Activated T-helper 1 cell treated with Interleukin-2 at 50 U/mL for 16 hours (primary cell): ENCODE data around the gene CYP2A7.
"Not testable (repeated sequence)": the region's sequence is repeated elsewhere in the genome, so short reads cannot be mapped to it uniquely, and the experiment has no call there.

ENCODE experiments used
- DNase-seq: peaks from one replicate; pipeline ENCODE4 v3.0.0-alpha.2; 2020; ENCODE audit warnings: low read depth

The CYP2A7 gene

DNA sequence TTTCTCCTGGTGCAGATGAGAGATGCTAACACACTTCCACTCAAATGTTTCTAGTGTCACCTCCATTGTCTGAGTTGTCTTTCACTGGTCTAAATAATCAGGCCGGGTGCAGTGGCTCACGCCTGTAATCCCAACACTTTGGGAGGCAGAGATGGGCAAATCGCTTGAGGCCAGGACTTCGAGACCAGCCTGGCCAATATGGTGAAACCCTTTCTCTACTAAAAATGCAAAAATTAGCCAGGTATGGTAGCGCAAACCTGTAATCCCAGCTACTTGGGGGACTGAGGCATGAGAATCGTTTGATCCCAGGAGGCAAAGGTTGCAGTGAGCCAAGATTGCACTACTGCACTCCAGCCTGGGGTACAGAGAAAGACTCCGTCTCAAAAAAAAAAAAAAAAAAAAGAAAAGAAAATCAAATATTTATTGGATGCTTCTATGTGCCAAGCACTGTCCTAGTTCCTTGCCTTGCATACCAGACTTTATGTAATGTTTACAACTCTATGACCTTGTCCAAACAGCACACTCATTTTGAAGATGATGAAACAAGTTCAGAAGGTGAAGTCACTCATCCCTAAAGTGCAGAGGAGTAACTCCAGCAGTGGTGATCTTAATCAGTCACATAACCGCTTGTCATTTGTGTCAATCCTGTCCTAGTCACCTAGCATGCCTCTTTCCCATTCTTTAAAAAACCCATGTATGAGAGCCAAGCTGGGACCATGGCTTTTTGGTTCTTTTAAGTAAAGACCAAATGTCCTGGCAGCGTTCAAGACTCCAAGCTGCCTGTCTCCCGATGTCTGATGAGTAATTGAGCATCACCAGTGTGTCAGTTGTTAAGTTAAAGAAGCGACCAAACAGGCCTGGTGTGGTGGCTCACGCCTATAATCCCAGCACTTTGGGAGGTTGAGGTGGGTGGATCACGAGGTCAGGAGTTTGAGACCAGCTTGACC, 15.1 kb upstream of the CYP2A7 start:
- not testable (repeated sequence) for DNase-seq

DNA sequence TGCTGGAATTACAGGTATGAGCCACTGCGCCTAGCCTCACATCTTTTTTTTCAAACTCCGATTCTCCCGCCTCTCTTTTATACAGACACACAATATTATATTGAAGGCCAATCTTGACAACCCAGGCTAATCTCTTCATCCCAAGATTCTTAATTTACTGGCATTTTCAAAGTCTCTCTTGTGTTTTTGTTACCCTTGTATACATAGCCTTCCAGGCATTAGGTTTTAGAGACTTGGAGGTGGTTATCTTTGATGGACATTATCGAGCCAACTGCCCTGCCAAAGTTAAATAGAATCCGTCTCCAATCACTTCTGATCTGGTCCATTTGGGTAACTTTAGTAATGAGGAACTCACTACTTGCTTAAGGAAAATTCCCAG, 14.4 kb upstream of the CYP2A7 start:
- no peak for DNase-seq

DNA sequence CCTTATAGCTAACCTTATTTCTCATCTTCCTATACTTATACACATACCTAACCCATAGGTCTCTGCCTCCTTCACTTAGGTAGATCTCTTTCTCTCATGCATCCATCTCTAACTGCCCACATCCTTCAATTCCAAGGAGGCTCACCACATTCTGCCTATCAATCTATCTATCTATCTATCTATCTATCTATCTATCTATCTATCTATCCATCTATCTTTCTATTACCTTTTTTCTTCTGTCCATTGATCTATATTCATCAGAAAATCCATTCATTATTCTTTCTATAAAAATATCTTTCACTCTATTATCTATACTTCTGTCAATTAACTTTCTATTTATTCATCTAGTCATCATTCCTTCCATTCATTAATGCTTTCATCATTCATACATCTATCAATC, 11.1 kb upstream of the CYP2A7 start:
- no peak for DNase-seq

DNA sequence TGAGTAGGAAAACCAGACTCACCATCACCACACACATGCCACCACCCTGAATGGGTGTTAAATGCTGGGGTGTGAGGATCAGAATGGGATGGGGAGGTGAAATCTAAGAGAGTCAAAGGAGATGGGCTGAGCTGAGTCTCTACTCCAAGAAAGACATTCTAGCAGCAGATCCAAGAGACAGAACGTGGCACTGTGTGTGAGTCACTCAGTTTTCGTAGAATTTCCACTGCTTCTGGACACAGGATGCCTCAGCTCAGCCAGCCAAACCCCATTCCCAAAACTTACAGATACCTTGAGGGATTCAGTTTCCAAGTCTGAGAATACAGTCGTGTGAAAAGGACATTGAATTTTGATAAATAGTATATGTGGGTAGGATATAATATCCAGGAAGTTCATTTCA, 7.3 kb upstream of the CYP2A7 start:
- no peak for DNase-seq

DNA sequence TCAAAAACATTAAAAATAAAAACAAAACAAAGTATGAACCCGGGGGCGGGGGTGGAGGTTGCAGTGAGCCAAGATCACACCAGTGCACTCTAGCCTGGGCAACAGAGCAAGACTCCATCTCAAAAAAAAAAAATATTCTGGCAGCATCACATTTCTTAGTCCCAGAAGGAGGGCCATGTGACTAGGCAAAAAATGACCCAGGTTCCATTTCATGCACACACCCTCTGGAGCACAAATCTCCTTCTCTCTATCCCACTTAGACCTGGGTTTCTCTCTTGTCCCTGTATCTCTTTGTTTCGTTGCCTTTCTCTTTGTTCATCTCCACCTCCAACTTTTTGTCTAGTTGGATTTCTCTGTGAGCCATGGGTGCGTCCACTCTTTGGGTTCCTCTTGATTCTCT, 6.2 kb upstream of the CYP2A7 start:
- DNase-seq: no peak

DNA sequence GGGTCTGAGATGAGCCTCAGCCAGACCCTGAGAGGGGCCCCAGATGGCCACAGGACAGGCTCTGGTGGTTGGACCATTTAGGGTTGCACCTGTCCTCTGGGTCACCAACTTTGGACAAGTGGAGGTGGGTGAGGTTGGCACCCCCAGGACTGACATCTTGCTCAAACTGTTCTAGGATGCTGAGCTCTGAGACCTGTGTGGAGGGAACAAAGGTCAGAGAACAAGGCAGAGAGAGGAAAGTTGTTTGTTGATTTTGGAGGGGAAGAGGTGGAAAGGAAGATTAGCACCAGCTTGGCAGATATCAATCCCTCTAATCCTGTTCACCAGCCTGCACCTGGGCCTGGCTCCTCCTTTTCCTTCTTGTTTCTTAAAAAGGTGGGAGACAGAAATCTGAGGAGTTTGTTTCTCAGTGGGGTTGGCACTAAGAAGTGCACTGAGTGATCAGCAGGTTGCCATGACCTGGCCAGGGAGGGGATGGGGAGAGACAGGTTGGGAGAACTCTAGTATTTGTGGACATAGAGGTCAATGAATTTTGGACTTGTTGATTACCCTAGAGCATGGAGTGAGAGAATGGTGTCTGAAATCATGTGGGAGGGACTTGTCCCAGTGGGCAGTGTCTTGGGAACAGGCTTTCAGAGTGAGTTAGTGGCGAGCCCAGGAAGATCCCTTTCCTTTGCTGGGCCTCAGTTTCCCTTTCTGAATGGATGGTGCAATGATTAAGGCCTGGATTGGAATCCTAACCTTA, 2.3 kb upstream of the CYP2A7 start:
- not testable (repeated sequence) for DNase-seq

DNA sequence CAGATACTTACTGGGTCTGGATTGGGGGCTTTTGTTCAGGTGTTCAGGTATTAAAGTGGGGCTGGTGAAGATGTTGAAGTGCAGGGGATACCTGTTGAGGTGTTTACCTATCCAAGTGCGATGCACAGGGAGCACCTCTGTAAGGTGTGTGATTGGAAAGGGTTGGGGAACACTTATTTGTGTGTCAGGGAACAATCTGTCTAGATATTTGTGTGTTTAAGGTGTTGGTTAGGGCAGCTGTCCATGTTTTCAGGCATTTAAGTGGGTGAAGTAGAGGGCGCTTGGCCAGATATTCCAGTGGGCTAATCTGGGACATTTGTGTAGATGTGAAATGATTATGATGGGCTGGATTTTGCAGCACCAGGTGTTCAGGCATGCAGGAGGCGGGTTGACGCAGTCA, 2.7 kb downstream of the CYP2A7 start:
- not testable (repeated sequence) for DNase-seq

DNA sequence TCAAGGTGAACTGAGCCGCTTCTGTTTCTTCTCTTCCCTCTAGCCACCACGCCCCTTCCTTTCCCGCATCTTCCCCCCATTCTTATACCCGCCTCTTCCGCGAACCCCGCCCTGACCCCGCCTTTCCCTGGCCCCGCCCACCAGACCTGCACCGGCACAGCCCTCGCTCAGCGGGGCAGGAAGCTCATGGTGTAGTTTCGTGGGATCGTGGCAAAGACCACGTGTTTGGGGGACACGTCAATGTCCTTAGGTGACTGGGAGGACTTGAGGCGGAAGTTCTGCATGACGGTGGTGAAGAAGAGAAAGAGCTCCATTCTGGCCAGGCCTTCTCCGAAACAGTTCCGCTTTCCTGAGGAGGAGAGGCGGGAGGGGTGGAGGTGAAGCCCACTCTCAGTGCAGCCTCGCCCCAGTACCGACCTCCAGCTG, 6.5 kb downstream of the CYP2A7 start:
- peak; percentile 62 for DNase-seq

DNA sequence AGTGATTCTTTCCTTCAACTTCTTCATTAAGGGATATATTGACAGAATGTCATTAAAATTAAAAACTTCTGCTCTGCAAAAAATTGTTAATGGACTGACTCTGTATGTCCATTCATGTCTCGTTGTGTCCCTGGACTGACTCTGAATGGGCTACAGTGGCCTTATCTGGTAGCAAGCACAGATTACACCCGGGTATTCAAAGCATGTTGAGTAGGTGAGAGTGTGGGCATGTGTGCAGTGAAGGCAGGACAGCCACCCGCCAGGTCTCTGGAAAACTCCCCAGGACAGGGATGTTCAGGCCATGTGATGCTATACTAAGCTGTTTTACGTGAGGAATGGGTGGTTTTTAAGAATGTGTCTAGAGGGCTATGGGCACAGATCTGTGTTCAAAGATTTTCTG, 7.2 kb downstream of the CYP2A7 start:
- not testable (repeated sequence) for DNase-seq

DNA sequence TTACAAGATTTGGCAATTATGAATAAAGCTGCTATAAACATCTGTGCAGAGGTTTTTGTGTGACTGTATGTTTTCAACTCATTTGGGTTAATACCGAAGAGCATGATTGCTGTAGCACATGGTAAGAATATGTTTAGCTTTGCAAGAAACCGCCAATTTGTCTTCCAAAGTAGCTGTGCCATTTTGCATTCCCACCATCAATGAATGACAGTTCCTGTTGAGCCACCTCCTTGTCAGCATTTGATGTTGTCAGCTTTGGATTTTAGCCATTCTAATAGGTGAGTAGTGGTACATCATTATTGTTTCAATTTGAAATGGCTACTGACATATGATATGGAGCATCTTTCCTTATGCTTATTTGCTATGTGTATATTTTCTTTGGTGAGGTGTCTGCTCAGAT, 8.2 kb downstream of the CYP2A7 start:
- not testable (repeated sequence) for DNase-seq

DNA sequence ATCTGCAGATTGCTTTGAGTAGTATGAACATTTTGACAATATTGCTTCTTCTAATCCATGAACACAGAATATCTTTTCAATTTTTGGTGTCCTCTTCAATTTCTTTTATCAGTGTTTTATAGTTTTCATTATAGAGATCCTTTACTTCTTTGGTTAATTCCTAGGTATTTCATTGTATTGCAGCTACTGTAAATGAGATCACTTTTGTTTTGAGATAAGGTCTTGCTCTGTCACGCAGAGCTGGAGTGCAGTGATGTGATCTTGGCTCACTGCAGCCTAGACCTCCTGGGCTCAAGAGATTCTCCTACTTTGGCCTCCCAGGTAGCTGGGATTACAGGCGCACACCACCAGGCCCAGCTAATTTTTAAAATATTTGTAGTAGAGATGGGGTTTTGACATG, 9.8 kb downstream of the CYP2A7 start:
- DNase-seq: no peak

DNA sequence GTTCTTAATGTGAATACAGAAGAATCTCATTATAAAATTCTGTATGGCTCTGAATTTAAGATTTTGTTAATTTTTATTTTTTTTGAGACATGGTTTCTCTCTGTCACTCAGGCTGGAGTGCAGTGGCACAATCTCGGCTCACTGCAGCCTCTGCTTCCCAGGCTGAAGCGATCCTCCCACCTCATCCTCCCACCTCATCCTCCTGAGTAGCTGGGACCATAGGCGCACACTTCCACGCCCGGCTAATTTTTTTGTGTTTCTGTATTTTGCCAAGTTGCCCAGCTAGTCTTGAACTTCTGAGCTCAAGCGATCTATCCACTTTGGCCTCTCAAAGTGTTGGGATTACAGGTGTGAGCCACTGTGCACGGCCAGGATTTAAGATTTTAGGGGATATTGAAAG, 14.3 kb downstream of the CYP2A7 start:
- no peak for DNase-seq

DNA sequence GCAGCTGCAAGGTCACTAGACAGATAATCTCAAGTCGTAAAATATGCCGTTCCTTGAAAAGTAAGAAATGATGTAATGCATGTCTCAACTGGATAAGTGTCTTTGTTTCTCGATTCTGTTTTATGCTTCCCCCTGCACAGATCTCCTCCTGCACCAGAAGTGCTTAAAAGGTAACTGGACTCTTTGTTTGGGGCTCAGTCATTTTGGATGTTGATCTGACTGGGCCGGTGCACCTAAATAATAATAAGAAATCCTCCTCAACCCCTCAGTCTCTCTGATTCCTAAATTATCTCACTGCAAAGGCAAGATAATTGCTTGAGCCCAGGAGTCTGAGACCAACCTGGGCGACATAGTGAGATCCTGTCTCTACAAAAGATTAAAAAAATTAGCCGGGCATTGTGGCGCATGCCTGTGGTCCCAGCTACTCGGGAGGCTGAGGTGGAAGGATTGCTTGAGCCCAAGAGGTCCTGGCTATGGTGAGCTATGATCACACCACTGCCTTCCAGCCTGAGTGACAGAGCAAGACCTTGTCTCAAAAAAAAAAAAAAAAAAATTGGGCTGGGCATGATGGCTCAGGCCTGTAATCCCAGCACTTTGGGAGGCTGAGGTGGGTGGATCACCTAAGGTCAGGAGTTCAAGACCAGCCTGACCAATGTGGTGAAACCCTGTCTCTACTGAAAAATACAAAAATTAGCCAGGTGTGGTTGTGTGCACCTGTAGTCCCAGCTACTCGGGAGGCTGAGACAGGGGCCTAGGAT, 17.1 kb downstream of the CYP2A7 start:
- DNase-seq: not testable (repeated sequence)

DNA sequence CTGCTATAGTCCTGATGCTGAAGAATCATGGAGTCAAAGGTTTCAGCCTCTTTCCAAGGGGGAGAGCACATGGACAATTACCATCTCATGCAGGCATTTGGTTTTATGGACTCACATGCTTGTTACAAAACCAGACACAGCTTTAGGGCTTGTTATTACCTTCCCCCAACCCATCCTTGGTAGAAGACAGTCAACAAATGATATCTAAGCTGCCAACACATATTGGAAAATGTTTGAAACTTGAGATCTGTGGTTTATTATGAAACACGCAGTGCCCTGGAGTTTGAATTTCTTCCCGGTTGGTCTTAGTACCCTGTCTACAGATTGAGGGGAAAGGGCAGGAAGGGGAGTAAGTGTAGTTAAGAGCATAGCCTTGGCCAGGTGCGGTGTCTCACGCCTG, 19.2 kb downstream of the CYP2A7 start:
- DNase-seq: no peak

DNA sequence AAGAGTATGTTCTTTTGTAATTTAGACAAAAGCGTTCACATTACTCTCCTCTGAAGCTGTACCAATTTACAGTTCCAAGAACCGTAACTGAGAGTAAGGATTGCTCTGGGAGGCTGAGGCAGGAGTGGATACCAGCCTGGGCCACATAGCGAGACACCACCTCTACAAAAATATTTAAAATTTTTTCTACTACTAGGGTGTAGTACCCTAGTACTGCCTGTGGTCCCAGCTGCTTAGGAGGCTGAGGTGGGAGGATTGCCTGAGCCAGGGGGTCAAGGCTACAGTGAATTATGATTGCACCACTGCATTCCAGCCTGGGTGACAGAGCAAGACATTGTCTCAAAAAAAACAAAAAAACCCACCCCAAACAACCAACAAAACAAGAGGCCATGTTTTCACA, 19.7 kb downstream of the CYP2A7 start:
- no peak for DNase-seq

DNA sequence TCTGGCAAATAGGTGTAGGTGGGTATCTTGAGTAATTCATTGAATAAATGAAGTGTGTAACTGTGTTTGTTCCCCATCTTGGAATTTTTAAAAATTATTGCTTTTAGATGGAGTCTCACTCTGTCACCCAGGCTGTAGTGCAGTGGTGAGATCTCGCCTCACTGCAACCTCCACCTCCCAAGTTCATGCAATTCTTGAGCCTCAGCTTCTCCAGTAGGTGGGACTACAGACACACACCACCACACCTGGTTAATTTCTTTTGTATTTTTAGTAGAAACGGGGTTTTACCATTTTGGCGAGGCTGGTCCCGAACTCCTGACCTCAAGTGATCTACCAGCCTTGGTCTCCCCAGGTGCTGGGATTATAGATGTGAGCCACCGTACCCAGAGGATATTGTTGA, 23.9 kb downstream of the CYP2A7 start:
- no peak for DNase-seq

DNA sequence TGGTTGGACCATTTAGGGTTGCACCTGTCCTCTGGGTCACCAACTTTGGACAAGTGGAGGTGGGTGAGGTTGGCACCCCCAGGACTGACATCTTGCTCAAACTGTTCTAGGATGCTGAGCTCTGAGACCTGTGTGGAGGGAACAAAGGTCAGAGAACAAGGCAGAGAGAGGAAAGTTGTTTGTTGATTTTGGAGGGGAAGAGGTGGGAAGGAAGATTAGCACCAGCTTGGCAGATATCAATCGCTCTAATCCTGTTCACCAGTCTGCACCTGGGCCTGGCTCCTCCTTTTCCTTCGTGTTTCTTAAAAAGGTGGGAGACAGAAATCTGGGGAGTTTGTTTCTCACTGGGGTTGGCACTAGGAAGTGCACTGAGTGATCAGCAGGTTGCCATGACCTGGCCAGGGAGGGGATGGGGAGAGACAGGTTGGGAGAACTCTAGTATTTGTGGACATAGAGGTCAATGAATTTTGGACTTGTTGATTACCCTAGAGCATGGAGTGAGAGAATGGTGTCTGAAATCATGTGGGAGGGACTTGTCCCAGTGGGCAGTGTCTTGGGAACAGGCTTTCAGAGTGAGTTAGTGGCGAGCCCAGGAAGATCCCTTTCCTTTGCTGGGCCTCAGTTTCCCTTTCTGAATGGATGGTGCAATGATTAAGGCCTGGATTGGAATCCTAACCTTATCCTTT, 29.4 kb downstream of the CYP2A7 start:
- DNase-seq: not testable (repeated sequence)

DNA sequence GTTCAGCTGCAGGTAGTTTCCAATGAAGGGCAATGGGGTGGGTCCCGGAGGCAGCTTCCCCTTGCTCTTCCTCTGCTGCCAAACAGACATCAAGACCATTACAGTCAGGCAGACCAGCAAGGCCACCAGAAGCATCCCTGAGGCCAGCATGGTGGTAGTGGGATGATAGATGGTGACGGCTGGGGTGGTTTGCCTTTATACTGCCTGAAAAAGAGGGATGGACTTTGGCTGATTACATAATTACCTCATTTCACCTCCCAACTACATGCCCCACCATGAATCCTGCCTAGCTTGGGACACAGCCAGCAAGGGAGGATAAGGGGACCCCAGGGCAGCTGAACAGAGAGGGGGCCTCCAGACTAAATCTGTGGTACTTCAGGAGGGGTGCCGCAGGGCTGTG, 31.8 kb downstream of the CYP2A7 start, which contains the start of gene CYP2A6:
Gene CYP2A6, minus strand, starts transcription at position 171 of the 400 bp plus-strand sequence. Its CDS starts 21 bp downstream, at position 150.
- DNase-seq: not testable (repeated sequence)

DNA sequence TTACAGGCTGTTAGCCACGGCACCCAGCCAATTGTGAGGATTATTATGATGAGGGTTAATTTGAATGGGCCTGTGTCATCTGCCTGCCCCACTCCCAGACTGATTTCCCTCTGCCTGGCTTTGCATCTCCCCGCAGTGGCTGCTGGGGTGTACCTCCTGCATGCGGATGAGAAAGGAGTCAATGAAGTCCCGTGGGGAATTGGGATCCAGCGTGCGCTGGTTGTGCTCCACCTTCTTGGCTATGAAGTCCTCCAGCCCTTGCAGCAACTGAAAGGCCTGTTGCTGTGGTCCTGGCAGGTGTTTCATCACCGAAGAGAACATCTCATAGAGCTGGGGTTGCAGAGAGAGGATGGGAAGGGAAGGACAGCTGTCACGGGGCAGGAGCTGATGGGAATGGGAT, 35.3 kb downstream of the CYP2A7 start:
- not testable (repeated sequence) for DNase-seq

DNA sequence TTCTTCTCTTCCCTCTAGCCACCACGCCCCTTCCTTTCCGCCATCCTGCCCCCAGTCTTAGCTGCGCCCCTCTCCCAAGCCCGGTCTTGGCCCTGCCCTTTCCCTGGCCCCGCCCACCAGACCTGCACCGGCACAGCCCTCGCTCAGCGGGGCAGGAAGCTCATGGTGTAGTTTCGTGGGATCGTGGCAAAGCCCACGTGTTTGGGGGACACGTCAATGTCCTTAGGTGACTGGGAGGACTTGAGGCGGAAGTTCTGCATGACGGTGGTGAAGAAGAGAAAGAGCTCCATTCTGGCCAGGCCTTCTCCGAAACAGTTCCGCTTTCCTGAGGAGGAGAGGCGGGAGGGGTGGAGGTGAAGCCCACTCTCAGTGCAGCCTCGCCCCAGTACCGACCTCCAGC, 38.4 kb downstream of the CYP2A7 start:
- DNase-seq: peak; percentile 75

DNA sequence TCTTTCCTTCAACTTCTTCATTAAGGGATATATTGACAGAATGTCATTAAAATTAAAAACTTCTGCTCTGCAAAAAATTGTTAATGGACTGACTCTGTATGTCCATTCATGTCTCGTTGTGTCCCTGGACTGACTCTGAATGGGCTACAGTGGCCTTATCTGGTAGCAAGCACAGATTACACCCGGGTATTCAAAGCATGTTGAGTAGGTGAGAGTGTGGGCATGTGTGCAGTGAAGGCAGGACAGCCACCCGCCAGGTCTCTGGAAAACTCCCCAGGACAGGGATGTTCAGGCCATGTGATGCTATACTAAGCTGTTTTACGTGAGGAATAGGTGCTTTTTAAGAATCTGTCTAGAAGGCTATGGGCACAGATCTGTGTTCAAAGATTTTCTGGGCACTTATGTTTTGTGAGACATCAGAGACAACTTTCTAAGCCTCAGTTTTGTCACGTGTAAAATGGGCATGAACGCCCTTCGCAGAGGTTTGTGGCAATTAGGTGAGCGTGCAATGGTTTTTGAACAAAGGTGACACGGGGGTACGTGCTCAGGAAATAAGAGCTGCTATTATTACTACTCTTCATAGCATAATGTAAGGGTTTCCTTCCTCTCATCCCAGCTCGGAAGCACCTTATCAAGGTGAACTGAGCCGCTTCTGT, 38.9 kb downstream of the CYP2A7 start:
- not testable (repeated sequence) for DNase-seq
